Brain pericyte (primary cell): Measurements from ENCODE around the gene LAP3.

Source experiments
- DNase-seq: peaks from one replicate; pipeline ENCODE4 v3.0.0-alpha.2; 2012; ENCODE audit warnings: low read depth, low spot score

Gene LAP3

DNA sequence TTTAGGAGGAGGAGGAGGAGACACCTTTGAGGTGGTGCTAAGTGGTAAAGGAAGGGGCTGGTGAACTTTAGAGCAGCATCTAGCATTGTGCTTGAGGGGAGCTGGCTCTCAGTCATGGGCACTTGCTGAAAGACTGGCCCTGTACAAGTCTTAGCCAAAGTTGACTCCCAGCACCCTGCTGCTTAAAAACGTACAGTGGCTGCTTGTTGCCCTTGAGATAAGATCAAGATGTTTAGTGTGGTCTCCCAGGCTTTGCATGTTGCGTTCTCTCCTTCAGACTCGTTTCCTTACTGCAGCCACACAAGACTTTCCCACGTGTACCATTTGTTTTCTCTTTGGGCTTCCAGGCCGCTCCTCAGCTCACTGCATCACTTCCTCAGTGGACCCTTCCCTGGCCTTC is 39.3 kb downstream of the LAP3 start:
- no peak for DNase-seq

DNA sequence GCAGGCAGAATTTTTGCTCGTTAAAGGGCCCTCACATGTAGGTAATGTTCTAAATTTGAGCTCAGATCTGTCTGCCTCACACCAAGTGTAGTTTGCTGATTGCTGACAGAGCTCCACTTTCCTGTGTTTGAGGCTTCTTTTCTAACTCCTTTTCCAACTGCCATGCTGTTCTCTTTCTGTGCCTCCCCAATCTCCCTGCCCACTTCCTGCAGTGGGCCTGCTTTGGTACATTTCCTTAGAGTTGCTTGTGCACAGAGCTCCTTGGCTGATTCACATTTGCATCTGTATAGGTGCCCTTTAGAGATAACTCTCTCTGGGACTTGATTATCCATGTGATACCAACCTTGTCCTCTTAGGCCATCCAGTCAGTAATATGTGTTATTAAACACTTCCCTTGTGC is 41.9 kb downstream of the LAP3 start:
- no peak for DNase-seq

DNA sequence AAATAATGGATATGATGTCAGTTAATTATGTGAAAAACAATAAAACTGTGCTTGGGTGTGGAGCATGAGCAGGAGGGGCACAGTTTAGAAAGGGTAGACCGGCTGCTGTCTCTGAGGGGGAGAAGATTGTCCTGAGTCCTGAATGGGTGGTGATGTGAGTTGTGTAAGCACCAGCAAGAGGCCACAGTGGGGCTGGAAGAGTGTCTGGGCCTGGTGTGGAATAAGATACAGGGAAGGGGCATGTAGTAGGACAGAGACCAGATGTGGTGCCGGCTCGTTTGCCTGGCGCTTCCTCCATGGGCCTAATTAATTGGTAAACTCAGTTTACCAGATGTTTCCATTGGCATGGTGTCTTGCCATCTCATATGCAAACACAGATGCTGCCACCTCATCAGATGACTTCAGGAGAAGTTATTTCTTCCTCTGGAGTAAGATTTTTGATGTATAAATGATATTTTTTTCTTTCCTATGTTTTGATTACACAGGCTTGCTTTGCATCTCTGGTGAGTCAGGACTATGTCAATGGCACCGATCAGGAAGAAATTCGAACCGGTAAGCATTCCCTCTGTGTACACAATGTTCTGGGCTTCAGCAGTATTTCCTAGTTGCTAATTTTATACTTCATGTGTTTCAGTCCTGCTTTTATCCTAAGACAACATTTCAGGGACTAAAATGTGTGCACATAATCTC is 42.6 kb downstream of the LAP3 start:
- no peak for DNase-seq

DNA sequence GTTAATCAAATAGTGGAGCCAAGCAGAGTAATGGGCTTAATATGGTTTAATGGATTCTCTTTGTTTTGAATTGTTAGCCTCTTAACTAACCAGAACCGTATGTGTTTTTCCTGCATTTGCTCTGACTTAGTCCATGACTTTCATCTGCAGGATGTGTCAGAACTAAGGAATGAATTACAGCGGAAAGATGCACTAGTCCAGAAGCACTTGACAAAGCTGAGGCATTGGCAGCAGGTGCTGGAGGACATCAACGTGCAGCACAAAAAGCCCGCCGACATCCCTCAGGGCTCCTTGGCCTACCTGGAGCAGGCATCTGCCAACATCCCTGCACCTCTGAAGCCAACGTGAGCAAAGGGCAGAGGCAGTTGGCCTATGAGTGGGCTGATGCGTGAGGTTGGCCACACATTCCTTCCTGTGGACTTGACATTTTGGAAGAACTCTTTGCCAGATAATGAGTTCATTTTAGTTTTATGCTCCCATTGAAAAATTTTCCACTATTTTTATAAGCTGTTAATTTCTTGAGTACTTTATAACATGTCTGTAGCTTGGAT is 46.5 kb downstream of the LAP3 start:
- no peak for DNase-seq

DNA sequence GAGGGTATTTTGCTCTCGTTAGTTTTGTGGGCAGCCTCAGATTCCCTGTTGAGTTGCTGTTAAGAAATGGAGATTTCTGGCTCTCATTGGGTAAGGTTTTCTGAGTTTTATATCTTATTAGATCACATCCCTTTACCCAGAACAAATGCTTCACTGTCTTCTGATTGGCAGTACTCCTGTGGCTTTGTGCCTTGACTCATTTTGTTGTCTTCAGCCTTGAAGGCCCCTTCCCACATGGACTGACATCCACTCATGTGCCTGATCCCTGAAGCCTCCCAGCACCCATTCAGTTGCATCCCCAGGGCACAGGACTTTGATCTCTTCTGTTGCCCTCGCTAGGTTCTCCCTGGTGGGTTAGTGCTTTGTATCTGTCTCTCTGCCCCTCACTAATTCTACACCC is 47.8 kb downstream of the LAP3 start:
- DNase-seq = no peak

DNA sequence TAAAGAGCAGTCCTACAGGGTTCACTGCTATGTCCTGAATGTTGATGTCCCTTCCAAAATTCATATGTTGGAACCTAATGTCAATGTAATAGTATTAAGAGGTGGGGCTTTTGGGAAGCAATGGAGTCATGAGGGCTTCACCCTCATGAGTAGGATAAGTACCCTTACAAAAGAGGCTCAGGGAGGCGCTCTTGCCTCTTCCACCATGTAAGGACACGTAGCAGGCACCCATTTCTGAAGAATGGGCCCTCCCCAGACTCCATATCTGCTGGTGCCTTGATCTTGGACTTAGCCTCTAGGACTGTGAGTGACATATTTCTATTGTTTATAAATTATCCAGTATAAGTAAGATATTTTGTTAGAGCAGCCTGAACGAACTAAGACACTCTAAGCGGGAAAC is 53.2 kb downstream of the LAP3 start:
- DNase-seq = no peak

DNA sequence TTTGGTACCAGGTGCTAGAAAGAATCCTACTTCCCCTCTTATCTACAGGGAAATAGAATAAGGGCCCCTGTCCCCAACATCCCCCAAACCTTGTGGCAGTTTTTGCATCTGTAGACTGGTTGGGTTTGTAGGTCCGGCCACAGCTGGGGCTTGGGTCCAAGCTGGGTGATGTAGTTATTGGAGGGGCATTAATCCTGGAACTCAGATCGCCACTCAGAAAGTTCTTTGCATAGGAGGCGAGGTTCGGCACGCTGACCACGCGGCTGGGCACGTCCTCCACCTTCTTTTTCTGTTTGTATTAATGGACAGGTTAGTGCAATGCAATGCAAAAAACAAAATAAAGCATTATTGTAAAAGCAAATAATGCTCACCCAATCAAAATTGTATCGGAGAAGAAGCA is 56.6 kb downstream of the LAP3 start:
- no peak for DNase-seq

DNA sequence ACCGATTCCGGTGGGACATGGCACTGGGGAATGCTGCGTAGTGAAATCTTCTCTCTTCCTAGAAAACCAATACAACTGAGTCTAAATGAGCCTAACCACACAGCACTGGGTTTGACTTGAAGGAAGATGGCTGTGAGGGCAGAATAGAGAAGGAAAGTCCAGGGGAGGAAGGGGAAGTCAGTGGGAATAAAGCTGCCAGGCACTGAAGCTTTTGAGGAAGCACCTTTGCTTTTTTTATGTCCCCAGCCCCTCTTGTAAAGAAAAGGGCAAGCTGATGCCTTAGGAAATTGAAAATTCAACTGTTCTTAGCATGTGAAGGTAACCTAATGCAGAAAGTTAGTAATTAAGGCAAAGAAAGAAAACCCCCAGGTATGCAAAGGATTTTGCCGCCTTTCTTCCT is 58.1 kb downstream of the LAP3 start:
- no peak for DNase-seq

DNA sequence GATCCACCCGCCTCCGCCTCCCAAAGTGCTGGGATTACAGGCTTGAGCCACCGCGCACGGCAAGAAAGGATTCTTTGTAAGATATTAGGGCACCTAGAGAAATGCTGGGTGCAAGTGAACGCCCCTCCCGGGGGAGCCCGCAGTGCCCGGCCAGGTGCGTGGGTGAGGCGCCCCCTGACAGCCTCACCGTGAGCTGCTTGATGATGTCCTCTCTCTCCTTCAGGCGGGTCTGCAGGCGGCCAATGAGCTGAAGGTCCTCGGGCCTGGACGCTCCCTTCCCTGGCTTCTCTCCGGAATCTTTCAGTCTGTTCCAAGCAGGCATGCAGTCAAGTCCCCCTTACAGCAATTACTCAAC is 59.3 kb downstream of the LAP3 start:
- no peak for DNase-seq

DNA sequence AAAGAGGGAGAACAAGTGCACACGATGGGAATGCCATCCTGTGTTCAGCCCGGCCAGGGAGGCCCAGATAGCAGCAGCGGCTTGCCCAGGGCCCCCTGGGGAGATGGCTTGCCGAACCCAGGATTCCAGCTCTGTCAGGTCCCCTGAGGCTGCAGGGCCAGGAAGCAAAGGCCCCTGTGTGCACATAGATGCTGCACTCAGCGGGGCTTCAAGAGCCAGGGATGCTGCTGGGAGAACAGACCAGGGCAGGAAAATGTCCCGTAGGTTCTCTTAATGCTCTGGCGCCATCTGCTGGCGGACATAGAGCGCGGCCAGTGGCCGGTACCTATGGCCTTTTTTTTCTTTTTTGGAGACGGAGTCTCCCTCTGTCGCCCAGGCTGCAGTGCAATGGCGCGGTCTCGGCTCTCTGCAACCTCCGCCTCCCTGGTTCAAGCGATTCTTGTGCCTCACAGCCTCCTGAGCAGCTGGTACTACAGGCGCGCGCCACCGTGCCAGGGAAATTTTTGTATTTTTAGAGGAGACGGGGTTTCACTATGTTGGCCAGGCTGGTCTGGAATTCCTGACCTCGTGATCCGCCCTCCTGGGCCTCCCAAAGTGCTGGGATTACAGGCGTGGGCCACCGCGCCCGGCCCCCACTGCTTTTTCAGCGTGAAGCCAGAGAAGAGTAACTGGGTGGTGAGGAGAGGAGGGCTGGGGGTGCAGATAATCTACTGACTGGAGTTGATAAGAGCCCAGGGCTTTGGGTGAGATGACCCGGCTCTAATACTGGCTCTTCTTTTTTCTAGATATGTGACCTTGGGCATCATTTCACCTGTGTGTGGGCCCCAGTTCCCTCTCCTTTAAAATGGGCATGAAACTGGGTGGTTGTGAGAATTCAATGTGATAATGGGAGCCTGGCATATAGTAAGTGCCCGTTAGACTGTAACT is 60.0 kb downstream of the LAP3 start:
- DNase-seq = no peak

DNA sequence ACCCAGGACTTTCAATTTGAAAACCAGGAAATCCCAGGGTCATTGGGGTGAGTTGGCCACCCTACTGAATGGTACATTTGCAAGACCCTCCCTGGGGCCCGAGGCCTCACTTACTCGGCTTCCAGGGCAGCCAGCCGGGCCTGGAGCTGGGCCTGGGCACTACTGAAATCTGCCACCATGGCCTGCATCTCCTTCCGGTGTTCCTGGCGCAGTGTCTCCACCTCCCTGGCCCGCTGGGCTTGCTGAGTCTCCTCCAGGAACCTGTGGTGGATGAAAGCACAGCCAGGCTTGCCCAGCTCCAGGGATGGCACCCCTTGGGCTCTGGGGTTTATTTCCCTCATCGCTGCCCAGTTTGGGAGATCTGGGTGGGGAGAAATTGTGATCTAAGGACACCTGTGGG is 62.1 kb downstream of the LAP3 start:
- no peak for DNase-seq

DNA sequence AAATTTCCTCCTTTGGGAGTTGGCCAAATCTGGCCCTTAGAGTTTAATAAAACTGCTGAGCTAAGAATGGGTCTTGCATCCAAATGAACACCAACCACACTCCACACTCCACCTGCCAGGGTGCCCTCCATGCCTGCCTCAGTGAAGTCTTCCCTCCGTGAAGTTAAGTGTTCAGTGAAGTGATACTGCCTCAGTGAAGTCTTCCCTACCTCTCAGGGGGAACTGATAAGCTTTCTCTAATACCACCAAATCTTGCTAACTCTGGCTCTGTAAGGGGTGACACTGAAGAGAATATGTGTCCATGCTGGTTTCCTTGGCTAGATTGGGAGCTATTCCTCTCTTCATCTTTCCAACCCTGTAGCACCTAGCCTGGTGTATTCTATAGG is 65.4 kb downstream of the LAP3 start:
- DNase-seq = no peak

DNA sequence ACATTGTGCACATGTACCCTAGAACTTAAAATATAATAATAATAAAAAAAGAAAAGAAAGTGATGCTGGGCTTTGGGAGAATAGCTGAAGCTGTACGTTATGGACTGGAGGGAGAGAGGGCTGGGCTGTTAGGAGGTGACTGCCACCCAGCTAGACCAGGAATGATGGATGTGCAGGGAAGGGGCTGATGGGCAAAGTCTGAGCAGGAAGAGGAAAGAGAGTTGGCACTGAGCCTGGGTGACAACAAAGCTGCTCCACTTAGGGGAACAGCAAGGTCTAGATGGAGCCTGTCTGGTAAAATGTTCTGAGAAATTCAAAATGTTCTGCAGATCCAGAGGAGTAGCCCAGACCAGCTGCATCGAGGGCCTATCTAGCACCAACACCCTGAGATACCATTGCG is 69.7 kb downstream of the LAP3 start:
- no peak for DNase-seq

DNA sequence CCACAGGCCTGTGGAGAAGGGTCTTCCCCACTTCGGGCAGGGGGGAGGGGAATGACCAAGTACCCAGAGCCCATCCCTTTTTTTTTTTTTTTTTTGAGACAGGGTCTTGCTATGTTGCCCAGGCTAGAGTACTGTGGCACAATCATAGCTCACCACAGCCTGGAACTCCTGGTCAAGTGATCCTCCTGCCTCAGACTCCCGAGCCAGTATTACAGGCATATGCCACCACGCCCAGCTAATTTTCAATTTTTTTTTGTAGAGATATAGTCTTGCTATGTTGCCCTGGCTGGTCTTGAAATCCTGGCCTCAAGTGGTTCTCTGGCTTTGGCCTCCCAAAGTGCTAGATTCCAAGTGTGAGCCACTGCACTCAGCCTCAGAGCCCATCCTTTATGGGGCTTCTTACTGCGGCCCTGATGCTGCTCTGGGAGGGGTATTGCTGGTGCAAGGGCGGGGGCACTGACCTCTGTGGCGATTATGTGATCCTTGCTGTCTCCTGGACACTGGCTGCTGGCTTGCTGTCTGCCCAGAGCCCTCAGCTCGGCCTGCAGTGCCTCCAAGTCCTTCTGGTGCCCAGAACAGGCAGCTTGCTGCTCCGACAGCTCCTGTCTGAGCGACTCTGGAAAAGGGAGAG is 70.3 kb downstream of the LAP3 start:
- no peak for DNase-seq

DNA sequence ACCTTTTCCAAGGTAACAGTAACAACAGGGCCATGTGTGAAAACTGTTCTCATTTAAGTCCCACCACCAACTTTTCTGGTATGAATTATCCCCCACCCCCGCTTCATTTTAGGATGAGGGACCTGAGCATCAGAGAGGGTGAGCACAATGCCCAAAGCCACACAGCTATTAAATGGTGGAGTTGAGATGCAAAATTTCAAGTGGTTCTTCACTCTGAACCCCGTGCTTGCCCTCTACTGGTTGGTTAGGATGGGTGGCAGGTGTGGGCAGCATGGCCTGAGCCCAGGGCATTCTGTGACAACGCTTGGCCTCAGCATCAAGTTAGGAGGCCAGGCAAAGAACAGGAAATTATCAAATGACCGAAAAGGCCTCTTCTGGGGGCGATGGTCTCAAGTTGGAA is 70.9 kb downstream of the LAP3 start:
- DNase-seq = no peak

DNA sequence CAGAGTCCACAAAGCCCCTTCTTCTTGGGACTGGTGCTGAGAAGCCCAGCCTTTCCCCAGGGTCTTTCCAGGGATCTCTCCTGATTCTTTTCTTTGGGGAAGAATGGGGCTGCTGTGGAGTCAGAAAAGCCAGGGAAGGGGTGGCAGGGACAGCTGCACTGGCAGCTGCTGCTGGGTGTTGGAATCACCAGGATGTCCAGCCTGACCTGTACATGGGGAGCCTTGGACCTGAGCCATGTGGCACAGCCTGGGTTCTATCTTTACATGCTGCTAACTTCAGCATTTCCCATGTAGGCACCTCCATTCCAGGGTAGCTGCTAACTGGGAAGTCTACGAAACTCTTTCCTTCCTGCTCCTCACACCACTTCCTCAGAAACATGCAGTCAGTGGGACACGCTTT is 73.4 kb downstream of the LAP3 start:
- no peak for DNase-seq

DNA sequence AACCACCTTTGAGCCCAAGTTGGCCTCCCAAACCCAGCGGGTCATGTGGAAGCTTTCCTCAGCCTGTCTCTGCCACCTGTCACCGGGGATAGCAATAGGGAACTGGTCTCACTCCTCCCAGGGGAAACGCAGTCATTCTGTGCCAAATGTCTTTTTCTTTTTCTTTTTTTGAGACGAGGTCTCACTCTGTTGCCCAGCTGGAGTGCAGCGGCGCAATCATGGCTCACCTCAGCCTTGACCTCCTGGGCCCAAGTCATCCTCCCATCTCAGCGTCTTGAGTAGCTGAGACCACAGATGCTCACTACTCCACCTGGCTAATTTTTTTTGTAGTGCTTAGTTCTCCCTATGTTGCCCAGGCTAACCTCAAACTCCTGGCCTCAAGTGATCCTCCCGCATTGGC is 77.7 kb downstream of the LAP3 start:
- no peak for DNase-seq

DNA sequence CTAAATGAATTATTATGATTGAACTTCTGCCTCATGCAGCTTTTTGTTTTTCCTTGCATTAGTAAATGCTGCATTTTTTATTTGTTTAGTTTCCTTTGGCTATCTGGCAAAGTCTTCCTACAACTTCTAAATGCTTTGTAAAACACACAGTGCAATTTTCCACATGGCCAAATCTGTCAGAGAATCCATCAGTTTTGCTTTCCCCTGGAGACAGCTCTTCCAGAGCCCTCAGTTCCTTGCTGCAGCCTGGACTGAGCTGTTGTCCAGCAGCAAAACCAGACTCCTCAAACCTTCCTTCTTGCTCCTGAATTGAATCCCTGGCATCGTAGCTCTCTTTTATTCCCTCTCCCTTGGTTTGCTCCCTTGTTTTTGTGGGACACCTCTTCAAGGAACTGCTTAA is 80.1 kb downstream of the LAP3 start:
- DNase-seq = no peak
